ENCODE measurements around the gene KDM4B. TPM values are rescaled to one million over a fixed set of nuclear protein-coding genes. Genes with fewer than 3 reads are reported as not detected.

KDM4B gene
- total RNA-seq, 4 donors from 2014 or later, result 26.0 to 51.2 (median 34.2) TPM

DNA sequence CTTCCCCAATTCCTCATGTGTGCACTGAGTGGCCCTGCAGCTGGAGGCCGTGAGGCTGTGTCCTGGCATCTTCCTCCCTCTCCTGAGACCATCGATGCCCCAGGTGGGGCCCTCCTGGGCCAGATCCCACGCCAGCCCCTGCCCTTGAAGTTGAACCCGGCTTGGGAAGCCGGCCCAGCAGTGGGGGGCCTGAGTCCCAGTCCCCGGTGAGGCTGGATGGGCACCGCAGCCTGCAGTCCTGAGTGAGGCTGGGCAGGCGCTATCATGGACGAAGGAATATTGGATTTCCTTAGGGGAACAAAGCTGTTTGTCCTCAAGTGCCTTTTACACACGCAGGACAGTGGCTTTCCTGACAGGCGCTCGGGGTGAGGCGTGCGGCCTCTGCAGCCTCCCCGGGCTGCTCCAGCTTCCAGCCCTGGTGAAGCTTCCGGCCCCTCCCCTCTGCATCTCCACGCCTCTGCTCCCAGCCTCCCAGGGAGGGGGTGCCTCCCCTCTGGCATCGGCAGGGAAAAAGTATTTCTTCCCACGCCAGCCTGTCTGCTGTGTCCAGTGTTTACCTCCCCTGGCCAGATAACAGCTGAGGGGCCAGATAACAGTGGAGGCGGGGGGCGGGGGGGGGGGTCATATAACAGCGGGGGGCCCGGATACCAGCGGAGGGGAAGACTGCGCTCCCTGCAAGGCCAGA is 159.5 kb downstream of the KDM4B start:
- intact Hi-C loops (cut with DNase I), result no loop called here
- WGBS, result 35% methylated on average over 19 of the region's 25 CpGs
- TF ChIP-seq, protein P1, sequence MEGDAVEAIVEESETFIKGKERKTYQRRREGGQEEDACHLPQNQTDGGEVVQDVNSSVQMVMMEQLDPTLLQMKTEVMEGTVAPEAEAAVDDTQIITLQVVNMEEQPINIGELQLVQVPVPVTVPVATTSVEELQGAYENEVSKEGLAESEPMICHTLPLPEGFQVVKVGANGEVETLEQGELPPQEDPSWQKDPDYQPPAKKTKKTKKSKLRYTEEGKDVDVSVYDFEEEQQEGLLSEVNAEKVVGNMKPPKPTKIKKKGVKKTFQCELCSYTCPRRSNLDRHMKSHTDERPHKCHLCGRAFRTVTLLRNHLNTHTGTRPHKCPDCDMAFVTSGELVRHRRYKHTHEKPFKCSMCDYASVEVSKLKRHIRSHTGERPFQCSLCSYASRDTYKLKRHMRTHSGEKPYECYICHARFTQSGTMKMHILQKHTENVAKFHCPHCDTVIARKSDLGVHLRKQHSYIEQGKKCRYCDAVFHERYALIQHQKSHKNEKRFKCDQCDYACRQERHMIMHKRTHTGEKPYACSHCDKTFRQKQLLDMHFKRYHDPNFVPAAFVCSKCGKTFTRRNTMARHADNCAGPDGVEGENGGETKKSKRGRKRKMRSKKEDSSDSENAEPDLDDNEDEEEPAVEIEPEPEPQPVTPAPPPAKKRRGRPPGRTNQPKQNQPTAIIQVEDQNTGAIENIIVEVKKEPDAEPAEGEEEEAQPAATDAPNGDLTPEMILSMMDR (IDR thresholded peaks at IDR 0.05), result no peak
- TF ChIP-seq POLR2A (IDR thresholded peaks at IDR 0.05; ENCODE audit: low read depth) (no peak), POLR2AphosphoS5 (IDR thresholded peaks at IDR 0.05) (no peak), EP300 (IDR thresholded peaks at IDR 0.05) (no peak)
- no peak for DNase-seq (ENCODE audit: extremely low spot score)
- Histone ChIP-seq H3K4me3 (peak overlapping the region in 1 of 4 donors; percentile 9), H3K36me3 (peaks cover 9 to 59% (median 43%) of the 10 kb centered on the region in 4 donors), H3K27ac (replicated peaks in 1 of 4) (peak overlapping the region in 2 of 4 donors; percentile 43 to 44), H3K27me3 (no peaks in the 10 kb centered on the region), H3K4me1 (peaks cover 22 to 42% (median 23%) of the 10 kb centered on the region in 4 donors), H3K9me3 (no peaks in the 10 kb centered on the region)

DNA sequence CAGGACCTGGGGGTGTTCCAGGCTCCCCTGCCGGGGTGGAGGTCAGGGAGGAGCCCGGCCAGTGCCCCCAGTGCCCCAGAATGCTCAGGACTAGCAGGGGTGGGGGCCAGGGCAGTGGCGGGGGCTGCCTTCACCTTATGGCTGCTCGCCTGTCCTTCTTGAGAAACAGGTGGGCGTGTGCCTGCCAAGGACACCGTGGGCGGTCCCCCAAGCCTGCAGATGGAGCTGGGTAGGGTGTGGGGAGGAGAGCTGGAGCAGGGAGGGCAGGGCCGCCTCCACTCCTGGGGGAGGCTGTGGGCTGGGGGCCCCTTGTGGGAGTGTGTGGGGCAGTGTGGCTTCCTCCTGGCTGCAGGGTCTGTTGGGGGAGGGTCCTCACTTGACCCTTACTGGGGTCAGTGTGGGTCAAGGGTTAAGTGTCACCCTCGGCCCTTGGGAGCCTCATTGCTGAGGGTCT is 160.1 kb downstream of the KDM4B start:
- Histone ChIP-seq H3K27me3 (no peaks in the 10 kb centered on the region), H3K4me3 (no peak overlapping the region), H3K27ac (replicated peaks in 1 of 4) (peak overlapping the region in 1 of 4 donors; percentile 13), H3K9me3 (no peaks in the 10 kb centered on the region), H3K36me3 (peaks cover 9 to 59% (median 45%) of the 10 kb centered on the region in 4 donors), H3K4me1 (peaks cover 22 to 42% (median 23%) of the 10 kb centered on the region in 4 donors)
- TF ChIP-seq, protein P1 (IDR thresholded peaks at IDR 0.05), result no peak
- no peak for TF ChIP-seq EP300 (IDR thresholded peaks at IDR 0.05)
- TF ChIP-seq POLR2AphosphoS5 (IDR thresholded peaks at IDR 0.05), result no peak
- TF ChIP-seq POLR2A (IDR thresholded peaks at IDR 0.05; ENCODE audit: low read depth), result no peak
- no peak for DNase-seq (ENCODE audit: extremely low spot score)
- 56% methylated on average over 8 of the region's 9 CpGs for WGBS
- intact Hi-C loops (cut with DNase I), result no loop called here

DNA sequence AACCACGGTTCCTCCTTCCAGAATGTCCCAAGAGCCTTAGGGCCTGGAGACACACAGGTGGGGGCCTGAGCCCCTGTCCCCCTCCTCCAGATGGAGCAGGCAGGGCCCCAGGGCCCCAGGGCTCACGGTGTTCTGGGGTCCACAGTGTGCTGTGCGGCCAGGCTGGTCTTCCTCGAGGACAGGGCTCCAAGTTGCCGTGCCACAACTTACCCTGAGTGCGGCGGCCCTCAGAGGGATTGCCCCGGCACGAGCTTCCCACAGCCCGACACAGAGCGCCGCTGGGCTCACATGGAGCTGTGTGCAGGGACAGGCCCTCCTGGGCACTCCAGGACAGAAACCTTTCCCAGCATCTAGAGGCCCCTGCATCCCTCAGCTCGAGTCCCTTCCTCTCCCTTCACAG is 160.8 kb downstream of the KDM4B start:
- H3K9me3 ChIP-seq, result no peaks in the 10 kb centered on the region
- 95% methylated on average over 12 of the region's 13 CpGs for WGBS
- H3K27me3 ChIP-seq, result no peaks in the 10 kb centered on the region
- intact Hi-C loops (cut with DNase I), result no loop called here
- H3K27ac ChIP-seq (replicated peaks in 1 of 4), result no peak overlapping the region
- no peak for DNase-seq (ENCODE audit: extremely low spot score)
- TF ChIP-seq, protein P1 (IDR thresholded peaks at IDR 0.05), result no peak
- TF ChIP-seq POLR2A (IDR thresholded peaks at IDR 0.05; ENCODE audit: low read depth) (no peak), POLR2AphosphoS5 (IDR thresholded peaks at IDR 0.05) (no peak), EP300 (IDR thresholded peaks at IDR 0.05) (no peak)
- H3K36me3 ChIP-seq, result peaks cover 16 to 60% (median 47%) of the 10 kb centered on the region in 4 donors
- H3K4me3 ChIP-seq, result no peak overlapping the region
- peaks cover 22 to 42% (median 23%) of the 10 kb centered on the region in 4 donors for H3K4me1 ChIP-seq

DNA sequence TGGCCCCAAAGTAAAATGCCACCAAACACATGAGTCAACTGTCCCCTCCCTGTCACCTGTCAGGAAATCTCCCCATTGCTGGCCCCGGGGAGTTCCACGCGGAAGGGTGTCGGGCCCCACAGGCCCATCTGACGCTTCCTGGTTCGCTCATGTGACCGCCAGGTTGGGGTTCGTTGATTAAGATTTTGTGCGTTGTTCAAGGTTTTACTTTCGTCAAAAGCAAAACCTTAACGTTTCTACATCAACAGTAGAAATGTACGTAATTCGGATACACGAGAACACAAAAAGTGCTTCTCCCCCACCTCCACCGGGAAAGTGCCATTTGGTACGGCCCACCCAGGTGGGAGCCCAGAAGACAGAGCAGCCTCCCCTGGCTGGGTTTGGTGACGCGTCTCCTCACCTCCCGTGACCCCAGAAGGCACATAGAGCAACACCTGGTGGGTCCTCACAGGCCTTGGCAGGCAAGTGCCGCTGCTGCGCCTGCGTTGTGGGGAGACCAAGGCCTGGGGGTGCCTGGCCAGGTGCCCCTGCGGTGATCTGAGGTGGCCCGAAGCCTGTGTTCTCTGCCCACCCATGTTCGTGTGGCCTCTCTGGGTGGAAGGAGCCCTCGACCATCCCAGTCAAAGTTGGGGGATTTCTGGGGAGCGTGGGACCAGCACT is 161.6 kb downstream of the KDM4B start:
- Histone ChIP-seq H3K4me3 (no peak overlapping the region), H3K9me3 (no peaks in the 10 kb centered on the region), H3K4me1 (peaks cover 22 to 36% (median 23%) of the 10 kb centered on the region in 4 donors), H3K36me3 (peaks cover 24 to 60% (median 55%) of the 10 kb centered on the region in 4 donors), H3K27ac (replicated peaks in 1 of 4) (no peak overlapping the region), H3K27me3 (no peaks in the 10 kb centered on the region)
- no peak for DNase-seq (ENCODE audit: extremely low spot score)
- WGBS, result 88% methylated on average over 20 of the region's 27 CpGs
- TF ChIP-seq, protein P1 (IDR thresholded peaks at IDR 0.05), result no peak
- no peak for TF ChIP-seq POLR2AphosphoS5 (IDR thresholded peaks at IDR 0.05)
- TF ChIP-seq POLR2A (IDR thresholded peaks at IDR 0.05; ENCODE audit: low read depth), result no peak
- no peak for TF ChIP-seq EP300 (IDR thresholded peaks at IDR 0.05)
- intact Hi-C loops (cut with DNase I), result no loop called here

All from esophagus muscularis mucosa (tissue), 4 donors.